Measurements from ENCODE around the gene WWC2.

WWC2 gene

GRCh38 chr4:183329954-183330742 is 231.1 kb downstream of the WWC2 start:
- no peak for TF ChIP-seq CTCF (IDR thresholded peaks at IDR 0.05; ENCODE audit: low read length, missing control alignments)
- H3K4me3 ChIP-seq (replicated peaks; ENCODE audit: low read depth, low read length) = no peak overlapping the region
- DNase-seq (ENCODE audit: low read depth) = no peak

GRCh38 chr4:183330841-183331240 is 231.8 kb downstream of the WWC2 start:
- DNase-seq (ENCODE audit: low read depth) = peak; percentile 23
- H3K4me3 ChIP-seq (replicated peaks; ENCODE audit: low read depth, low read length) = no peak overlapping the region
- no peak for TF ChIP-seq CTCF (IDR thresholded peaks at IDR 0.05; ENCODE audit: low read length, missing control alignments)

GRCh38 chr4:183332447-183332846 is 233.4 kb downstream of the WWC2 start:
- DNase-seq (ENCODE audit: low read depth) = no peak
- TF ChIP-seq CTCF (IDR thresholded peaks at IDR 0.05; ENCODE audit: low read length, missing control alignments) = no peak
- H3K4me3 ChIP-seq (replicated peaks; ENCODE audit: low read depth, low read length) = no peak overlapping the region

GRCh38 chr4:183333202-183333601 is 234.1 kb downstream of the WWC2 start:
- DNase-seq (ENCODE audit: low read depth) = no peak
- TF ChIP-seq CTCF (IDR thresholded peaks at IDR 0.05; ENCODE audit: low read length, missing control alignments) = no peak

GRCh38 chr4:183333983-183334382 is 234.9 kb downstream of the WWC2 start:
- no peak for TF ChIP-seq CTCF (IDR thresholded peaks at IDR 0.05; ENCODE audit: low read length, missing control alignments)
- DNase-seq (ENCODE audit: low read depth) = no peak
- no peak overlapping the region for H3K4me3 ChIP-seq (replicated peaks; ENCODE audit: low read depth, low read length)

More at GRCh38 chr4:183333202-183333601, 234.1 kb downstream of the WWC2 start:
- no peak overlapping the region for H3K4me3 ChIP-seq (replicated peaks; ENCODE audit: low read depth, low read length)

GRCh38 chr4:183335369-183335940 is 236.4 kb downstream of the WWC2 start:
- no peak for TF ChIP-seq CTCF (IDR thresholded peaks at IDR 0.05; ENCODE audit: low read length, missing control alignments)
- peak; percentile 92 for DNase-seq (ENCODE audit: low read depth)
- no peak overlapping the region for H3K4me3 ChIP-seq (replicated peaks; ENCODE audit: low read depth, low read length)
